Endodermal cell (in vitro differentiated cells): ENCODE results near the gene SYNE3. TPM values are rescaled to one million over a fixed set of nuclear protein-coding genes. Genes with fewer than 3 reads are reported as not detected.

Source experiments
- DNase-seq: peaks from one replicate; pipeline ENCODE4 v3.0.0-alpha.2; 2017
- H3K27ac ChIP-seq: 2 replicates; pipeline ENCODE4 v1.5.1; 2013; ENCODE audit warnings: mild to moderate bottlenecking, low read depth, low read length, moderate library complexity
- H3K27me3 ChIP-seq: 2 replicates; pipeline ENCODE4 v1.6.1; 2013; ENCODE audit warnings: mild to moderate bottlenecking, low read length, moderate library complexity; ENCODE audit not compliant: insufficient read depth, control insufficient read depth, poor library complexity, severe bottlenecking
- H3K36me3 ChIP-seq: 2 replicates; pipeline ENCODE4 v1.7.0; 2013; ENCODE audit warnings: mild to moderate bottlenecking, low read length, moderate library complexity; ENCODE audit not compliant: control insufficient read depth, insufficient read depth
- H3K4me1 ChIP-seq: one replicate; pipeline ENCODE4 v1.7.0; 2013; ENCODE audit warnings: low read length; ENCODE audit not compliant: control insufficient read depth, insufficient read depth
- H3K4me3 ChIP-seq: 2 replicates; pipeline ENCODE4 v1.5.1; 2013; ENCODE audit warnings: mild to moderate bottlenecking, low read length, moderate library complexity
- H3K9ac ChIP-seq: 2 replicates; pipeline ENCODE4 v1.6.1; 2013; ENCODE audit warnings: mild to moderate bottlenecking, low read length, moderate library complexity; ENCODE audit not compliant: poor library complexity, severe bottlenecking; ENCODE audit errors: extremely low read depth
- H3K9me3 ChIP-seq: 2 replicates; pipeline ENCODE4 v1.6.1; 2013; ENCODE audit warnings: mild to moderate bottlenecking, low read length, moderate library complexity; ENCODE audit not compliant: control insufficient read depth
- H3K27ac Mint-ChIP-seq: 2 replicates; pipeline ENCODE4 v1.8.0; 2020; ENCODE audit warnings: mixed read lengths
- H3K27me3 Mint-ChIP-seq: 2 replicates; pipeline ENCODE4 v1.8.0; 2021; ENCODE audit warnings: mild to moderate bottlenecking, mixed read lengths; ENCODE audit not compliant: insufficient read depth
- H3K36me3 Mint-ChIP-seq: 2 replicates; pipeline ENCODE4 v1.8.0; 2020; ENCODE audit warnings: low read depth, mixed read lengths
- H3K4me1 Mint-ChIP-seq: 2 replicates; pipeline ENCODE4 v1.8.0; 2020; ENCODE audit warnings: mixed read lengths
- H3K4me3 Mint-ChIP-seq: 2 replicates; pipeline ENCODE4 v1.8.0; 2020; ENCODE audit warnings: mild to moderate bottlenecking, moderate library complexity, mixed read lengths
- H3K9me3 Mint-ChIP-seq: 2 replicates; pipeline ENCODE4 v1.8.0; 2020; ENCODE audit warnings: mild to moderate bottlenecking, mixed read lengths
- CTCF ChIP-seq: fragments of 200-600 bp; sonication (generic); conservative IDR thresholded peaks from 2 replicates; pipeline ENCODE4 v1.5.0; 2021; ENCODE audit warnings: antibody characterized with exemption, mild to moderate bottlenecking
- WGBS, 2 experiments: methylation state at CpG; one replicate each; pipeline versions ENCODE4 v1.1.5 to v1.1.7; 2013; ENCODE audit warnings: missing lambda C conversion rate in 2 of 2, mixed read lengths in 1 of 2; ENCODE audit not compliant: insufficient coverage in 1 of 2, insufficient read length in 1 of 2; 5-methylcytosine and 5-hydroxymethylcytosine counted together
- total RNA-seq, 2 donors: library from RNA; stranded (reverse); fragmentation: NEBNext Ultra II Directional in 1 of 2; extraction: Animal tissue kit (Norgen Biotek cat#: 25700) in 1 of 2; gene quantifications; 2 replicates in 1 of 2; 3 replicates in 1 of 2; pipeline ENCODE4 v1.2.1, GENCODE V29; 2021

Gene SYNE3
- total RNA-seq, 2 donors from 2014 or later: 1.0 to 5.2 TPM

- H3K4me1 Mint-ChIP-seq: peaks cover 36% of the 10 kb centered on the region
- WGBS, 2 experiments: 61 to 70% methylated on average over 4 to 7 of the region's 7 CpGs
Measured at GRCh38 chr14:95485222-95485819, 31.1 kb downstream of the SYNE3 start.

GRCh38 chr14:95484296-95484695 is 32.2 kb downstream of the SYNE3 start:
- H3K27ac Mint-ChIP-seq: no peak overlapping the region
- no peak for TF ChIP-seq CTCF
- peaks cover 36% of the 10 kb centered on the region for H3K4me1 ChIP-seq
- no peaks in the 10 kb centered on the region for H3K9me3 Mint-ChIP-seq
- H3K9ac ChIP-seq: no peak overlapping the region
- no peaks in the 10 kb centered on the region for H3K27me3 ChIP-seq
- peaks cover 36% of the 10 kb centered on the region for H3K4me1 Mint-ChIP-seq
- 91 to 92% methylated on average over 4 to 5 of the region's 5 CpGs for WGBS, 2 experiments
- H3K36me3 ChIP-seq: no peaks in the 10 kb centered on the region
- no peaks in the 10 kb centered on the region for H3K9me3 ChIP-seq
- H3K4me3 Mint-ChIP-seq: no peak overlapping the region
- no peaks in the 10 kb centered on the region for H3K36me3 Mint-ChIP-seq
- H3K27ac ChIP-seq: no peak overlapping the region
- no peak overlapping the region for H3K4me3 ChIP-seq
- DNase-seq: no peak
- no peaks in the 10 kb centered on the region for H3K27me3 Mint-ChIP-seq

More at GRCh38 chr14:95485222-95485819, 31.1 kb downstream of the SYNE3 start:
- Histone ChIP-seq H3K9ac (no peak overlapping the region), H3K27me3 (no peaks in the 10 kb centered on the region), H3K4me3 (no peak overlapping the region), H3K27ac (no peak overlapping the region), H3K4me1 (peaks cover 36% of the 10 kb centered on the region), H3K36me3 (no peaks in the 10 kb centered on the region), H3K9me3 (no peaks in the 10 kb centered on the region)
- no peak for TF ChIP-seq CTCF
- peak overlapping the region; percentile 75 for H3K27ac Mint-ChIP-seq
- H3K9me3 Mint-ChIP-seq: no peaks in the 10 kb centered on the region
- peak; percentile 66 for DNase-seq
- H3K27me3 Mint-ChIP-seq: no peaks in the 10 kb centered on the region
- H3K36me3 Mint-ChIP-seq: no peaks in the 10 kb centered on the region
- H3K4me3 Mint-ChIP-seq: no peak overlapping the region

- H3K36me3 ChIP-seq: no peaks in the 10 kb centered on the region
- Mint-ChIP-seq H3K4me3 (no peak overlapping the region), H3K27ac (peak overlapping the region; percentile 71), H3K9me3 (no peaks in the 10 kb centered on the region), H3K36me3 (no peaks in the 10 kb centered on the region), H3K4me1 (peaks cover 36% of the 10 kb centered on the region), H3K27me3 (no peaks in the 10 kb centered on the region)
- no peaks in the 10 kb centered on the region for H3K9me3 ChIP-seq
- no peak overlapping the region for H3K27ac ChIP-seq
- no peaks in the 10 kb centered on the region for H3K27me3 ChIP-seq
- H3K4me1 ChIP-seq: peaks cover 36% of the 10 kb centered on the region
- 81 to 83% methylated on average over 7 to 14 of the region's 14 CpGs for WGBS, 2 experiments
- peak; percentile 60 for DNase-seq
- no peak overlapping the region for H3K4me3 ChIP-seq
- TF ChIP-seq CTCF: no peak
- no peak overlapping the region for H3K9ac ChIP-seq
Measured at GRCh38 chr14:95483309-95484165, 32.9 kb downstream of the SYNE3 start.
